ENCODE data around the gene GFOD1. TPM values are rescaled to one million over a fixed set of nuclear protein-coding genes. Genes with fewer than 3 reads are reported as not detected.

The GFOD1 gene
- total and polyA plus RNA-seq, 7 donors, result 2.3 to 18.3 (median 13.3) TPM

Other genes starting within 250 kb of the GFOD1 start
- gene TBC1D7, start 159.1 kb downstream of the GFOD1 start, total RNA-seq, result 10 to 100 TPM in 2 of 4 donors, 1 to 10 TPM in 2; 7.2 to 13.8 (median 11.2) TPM
- gene TBC1D7, start 159.1 kb downstream of the GFOD1 start, polyA plus RNA-seq, result 10 to 100 TPM; 20.3 to 33.6 (median 24.0) TPM
- 10 to 100 TPM in 1 of 4 donors, 1 to 10 TPM in 3; 5.8 to 13.3 (median 9.2) TPM for gene SIRT5, start 87.0 kb upstream of the GFOD1 start, total RNA-seq
- 10 to 100 TPM in 1 of 3 donors, 1 to 10 TPM in 2; 8.0 to 12.5 (median 8.4) TPM for gene SIRT5, start 87.0 kb upstream of the GFOD1 start, polyA plus RNA-seq
- gene NOL7, start 127.7 kb upstream of the GFOD1 start, total RNA-seq, result 10 to 100 TPM; 87.8 to 97.6 (median 89.8) TPM
- gene NOL7, start 127.7 kb upstream of the GFOD1 start, polyA plus RNA-seq, result 10 to 100 TPM; 72.2 to 76.5 (median 73.9) TPM
- gene RANBP9, start 224.2 kb upstream of the GFOD1 start, total RNA-seq, result 10 to 100 TPM; 49.6 to 84.3 (median 55.3) TPM
- gene RANBP9, start 224.2 kb upstream of the GFOD1 start, polyA plus RNA-seq, result 10 to 100 TPM; 19.4 to 26.6 (median 22.2) TPM

Data from sigmoid colon (tissue), 7 donors.